Urinary bladder (tissue), 4 donors: Measurements from ENCODE around the gene SLC35C1. TPM values are rescaled to one million over a fixed set of nuclear protein-coding genes. Genes with fewer than 3 reads are reported as not detected.

Source experiments
- DNase-seq: peaks from one replicate; pipeline ENCODE4 v3.0.0-alpha.2; 2015; ENCODE audit errors: extremely low spot score
- H3K27ac ChIP-seq: one replicate; pipeline ENCODE4 v1.5.1; 2013; ENCODE audit warnings: low read depth, mild to moderate bottlenecking, moderate library complexity
- H3K36me3 ChIP-seq: one replicate; pipeline ENCODE4 v1.6.1; 2013; ENCODE audit warnings: mild to moderate bottlenecking, moderate library complexity; ENCODE audit not compliant: insufficient read depth
- H3K4me1 ChIP-seq: one replicate; pipeline ENCODE4 v1.6.1; 2013; ENCODE audit warnings: mild to moderate bottlenecking, moderate library complexity; ENCODE audit not compliant: insufficient read depth
- H3K4me3 ChIP-seq: one replicate; pipeline ENCODE4 v1.5.1; 2013; ENCODE audit warnings: low read depth, low read length
- WGBS: extraction: QIAGEN DNeasy Blood & Tissue Kit; methylation state at CpG from one replicate; pipeline ENCODE4 v1.1.7; 2013; 5-methylcytosine and 5-hydroxymethylcytosine counted together
- polyA plus RNA-seq: library from polyadenylated mRNA; stranded (reverse); fragments of 200-250 nt; gene quantifications from one replicate; pipeline ENCODE4 v1.2.3, GENCODE V29; 2013
- total RNA-seq: library from RNA; depleted of rRNA; stranded (reverse); fragments of >200 nt; gene quantifications from one replicate; pipeline ENCODE4 v1.2.3, GENCODE V29; 2014
- donor health status: healthy with polysubstance abuse.
- donor health status: healthy.

Gene SLC35C1
- total and polyA plus RNA-seq, 2 donors, result 6.2 to 19.2 TPM

GRCh38 chr11:45772986-45773785 is 31.8 kb upstream of the SLC35C1 start:
- no peak overlapping the region for H3K4me3 ChIP-seq
- no peak overlapping the region for H3K27ac ChIP-seq
- 67% methylated on average over 11 of the region's 11 CpGs for WGBS
- no peak for DNase-seq
- no peaks in the 10 kb centered on the region for H3K4me1 ChIP-seq
- H3K36me3 ChIP-seq, result no peaks in the 10 kb centered on the region

GRCh38 chr11:45773786-45774655 is 30.9 kb upstream of the SLC35C1 start:
- H3K4me3 ChIP-seq, result no peak overlapping the region
- no peak for DNase-seq
- WGBS, result 88% methylated on average over 12 of the region's 12 CpGs
- no peaks in the 10 kb centered on the region for H3K36me3 ChIP-seq
- H3K27ac ChIP-seq, result no peak overlapping the region
- no peaks in the 10 kb centered on the region for H3K4me1 ChIP-seq

GRCh38 chr11:45774786-45775185 is 30.2 kb upstream of the SLC35C1 start:
- DNase-seq, result no peak
- H3K4me1 ChIP-seq, result no peaks in the 10 kb centered on the region
- WGBS, result 91% methylated on average over 4 of the region's 4 CpGs
- no peak overlapping the region for H3K4me3 ChIP-seq
- no peaks in the 10 kb centered on the region for H3K36me3 ChIP-seq
- H3K27ac ChIP-seq, result no peak overlapping the region

- Histone ChIP-seq H3K4me1 (no peaks in the 10 kb centered on the region), H3K27ac (no peak overlapping the region), H3K36me3 (no peaks in the 10 kb centered on the region), H3K4me3 (no peak overlapping the region)
- DNase-seq, result no peak
- WGBS, result 73% methylated on average over 9 of the region's 9 CpGs
Observed at GRCh38 chr11:45777127-45777969, 27.6 kb upstream of the SLC35C1 start.

GRCh38 chr11:45778341-45778740 is 26.6 kb upstream of the SLC35C1 start:
- Histone ChIP-seq H3K4me1 (no peaks in the 10 kb centered on the region), H3K4me3 (no peak overlapping the region), H3K36me3 (no peaks in the 10 kb centered on the region), H3K27ac (no peak overlapping the region)
- no peak for DNase-seq
- 88% methylated on average over 6 of the region's 6 CpGs for WGBS

GRCh38 chr11:45779602-45780001 is 25.3 kb upstream of the SLC35C1 start:
- no peak for DNase-seq
- no peak overlapping the region for H3K4me3 ChIP-seq
- H3K27ac ChIP-seq, result no peak overlapping the region
- 90% methylated on average over 5 of the region's 5 CpGs for WGBS
- H3K4me1 ChIP-seq, result no peaks in the 10 kb centered on the region
- H3K36me3 ChIP-seq, result no peaks in the 10 kb centered on the region

- DNase-seq, result no peak
- Histone ChIP-seq H3K27ac (no peak overlapping the region), H3K4me1 (no peaks in the 10 kb centered on the region), H3K36me3 (no peaks in the 10 kb centered on the region), H3K4me3 (no peak overlapping the region)
- 81% methylated on average over 2 of the region's 2 CpGs for WGBS
Observed at GRCh38 chr11:45786272-45786671, 18.7 kb upstream of the SLC35C1 start.

- no peak for DNase-seq
- WGBS, result 74% methylated on average over 3 of the region's 3 CpGs
- H3K4me1 ChIP-seq, result no peaks in the 10 kb centered on the region
- no peaks in the 10 kb centered on the region for H3K36me3 ChIP-seq
- no peak overlapping the region for H3K4me3 ChIP-seq
- no peak overlapping the region for H3K27ac ChIP-seq
Observed at GRCh38 chr11:45788887-45789286, 16.1 kb upstream of the SLC35C1 start.

GRCh38 chr11:45791524-45791923 is 13.4 kb upstream of the SLC35C1 start:
- WGBS, result 84% methylated on average over 1 of the region's 1 CpG
- H3K27ac ChIP-seq, result no peak overlapping the region
- no peak for DNase-seq

GRCh38 chr11:45794169-45794568 is 10.8 kb upstream of the SLC35C1 start:
- WGBS, result 40% methylated on average over 3 of the region's 3 CpGs
- DNase-seq, result no peak
- no peak overlapping the region for H3K27ac ChIP-seq
- H3K36me3 ChIP-seq, result no peaks in the 10 kb centered on the region
- H3K4me1 ChIP-seq, result no peaks in the 10 kb centered on the region
- H3K4me3 ChIP-seq, result no peak overlapping the region

More at GRCh38 chr11:45791524-45791923, 13.4 kb upstream of the SLC35C1 start:
- no peaks in the 10 kb centered on the region for H3K36me3 ChIP-seq
- H3K4me1 ChIP-seq, result no peaks in the 10 kb centered on the region
- H3K4me3 ChIP-seq, result no peak overlapping the region

GRCh38 chr11:45795379-45795778 is 9.6 kb upstream of the SLC35C1 start:
- 89% methylated on average over 5 of the region's 5 CpGs for WGBS
- Histone ChIP-seq H3K27ac (no peak overlapping the region), H3K4me1 (no peaks in the 10 kb centered on the region), H3K4me3 (no peak overlapping the region), H3K36me3 (no peaks in the 10 kb centered on the region)
- no peak for DNase-seq

- WGBS, result 89% methylated on average over 8 of the region's 8 CpGs
- Histone ChIP-seq H3K27ac (no peak overlapping the region), H3K4me3 (no peak overlapping the region), H3K36me3 (no peaks in the 10 kb centered on the region), H3K4me1 (no peaks in the 10 kb centered on the region)
- no peak for DNase-seq
Observed at GRCh38 chr11:45796461-45796861, 8.5 kb upstream of the SLC35C1 start.

GRCh38 chr11:45798793-45799441 is 6.0 kb upstream of the SLC35C1 start:
- WGBS, result 44% methylated on average over 10 of the region's 10 CpGs
- Histone ChIP-seq H3K27ac (no peak overlapping the region), H3K4me3 (no peak overlapping the region), H3K4me1 (no peaks in the 10 kb centered on the region), H3K36me3 (no peaks in the 10 kb centered on the region)
- no peak for DNase-seq
